K562 (cell line): Measurements from ENCODE around the gene RBBP7. TPM values are rescaled to one million over a fixed set of nuclear protein-coding genes. Genes with fewer than 3 reads are reported as not detected.

Source experiments
- ATF7 ChIP-seq: fragments of 450-650 bp; IDR thresholded peaks from 2 replicates; pipeline ENCODE4 v1.7.1; 2014; ENCODE audit warnings: mild to moderate bottlenecking, moderate library complexity
- BRF1 ChIP-seq: IDR thresholded peaks from 3 replicates; pipeline ENCODE4 v1.6.1; 2011; ENCODE audit warnings: borderline replicate concordance, mild to moderate bottlenecking; ENCODE audit not compliant: insufficient read length; ENCODE audit errors: extremely low read depth
- CXXC5 ChIP-seq: fragments of 250-450 bp; sonication (Bioruptor Pico); IDR thresholded peaks from 2 replicates; pipeline ENCODE4 v1.8.0; 2022; ENCODE audit warnings: inconsistent platforms, mild to moderate bottlenecking, moderate library complexity
- EP400 ChIP-seq: fragments of 450-650 bp; IDR thresholded peaks from 2 replicates; pipeline ENCODE4 v1.6.1; 2017; ENCODE audit warnings: antibody characterized with exemption, mild to moderate bottlenecking, moderate library complexity
- ETV5 ChIP-seq: sonication (generic); formaldehyde crosslinking; IDR thresholded peaks from 2 replicates; pipeline ENCODE4 v1.4.0; 2020; ENCODE audit warnings: low read depth, mild to moderate bottlenecking, missing genetic modification reagents
- EZH2 ChIP-seq: IDR thresholded peaks from 2 replicates; pipeline ENCODE4 v1.6.1; 2012; ENCODE audit warnings: low read depth, mild to moderate bottlenecking, inconsistent platforms, low read length, borderline replicate concordance
- GTF2B ChIP-seq: IDR thresholded peaks from 2 replicates; pipeline ENCODE4 v1.6.1; 2011; ENCODE audit not compliant: insufficient read length; ENCODE audit errors: extremely low read depth
- JUN ChIP-seq, 2 experiments: sonication (generic) in 1 of 2; formaldehyde crosslinking in 1 of 2; IDR thresholded peaks; 2 replicates each; pipeline versions ENCODE4 v1.6.1 to v1.8.0; 2012 to 2022; ENCODE audit warnings: borderline replicate concordance in 2 of 2, mild to moderate bottlenecking in 2 of 2, improper control_type of control experiment in 1 of 2, low read depth in 1 of 2, low read length in 1 of 2, missing genetic modification reagents in 1 of 2
- KAT2B ChIP-seq: IDR thresholded peaks from one replicate; pipeline ENCODE4 v1.6.1; 2012; ENCODE audit warnings: low read depth, mild to moderate bottlenecking, control low read depth, inconsistent platforms, low read length, moderate library complexity
- MAFF ChIP-seq: IDR thresholded peaks from 2 replicates; pipeline ENCODE4 v1.6.1; 2012; ENCODE audit warnings: low read length, improper control_type of control experiment
- NCOR1 ChIP-seq: fragments of 450-650 bp; IDR thresholded peaks from 2 replicates; pipeline ENCODE4 v1.6.1; 2016; ENCODE audit warnings: mild to moderate bottlenecking, moderate library complexity
- NR2C1 ChIP-seq, 2 experiments: fragments of 450-650 bp; IDR thresholded peaks; 2 replicates each; pipeline ENCODE4 v1.6.1; 2017; ENCODE audit warnings: mild to moderate bottlenecking in 2 of 2, antibody characterized with exemption in 1 of 2, inconsistent platforms in 1 of 2, missing compliant biosample characterization in 1 of 2, missing genetic modification characterization in 1 of 2
- NRF1 ChIP-seq, 2 experiments: fragments of 450-650 bp; IDR thresholded peaks in 1 of 2; conservative IDR thresholded peaks in 1 of 2; 2 replicates each; pipeline ENCODE4 v1.6.1; 2014; ENCODE audit warnings: mild to moderate bottlenecking in 2 of 2
- PHF21A ChIP-seq: fragments of 450-650 bp; IDR thresholded peaks from 2 replicates; pipeline ENCODE4 v1.6.1; 2017; ENCODE audit warnings: low read depth, borderline replicate concordance
- PHF8 ChIP-seq: fragments of 200-600 bp; sonication (generic); IDR thresholded peaks from 2 replicates; pipeline ENCODE4 v1.6.1; 2012; ENCODE audit warnings: mixed run types, mild to moderate bottlenecking, inconsistent platforms, low read length, moderate library complexity, borderline replicate concordance
- SP1 ChIP-seq: sonication (generic); formaldehyde crosslinking; IDR thresholded peaks from 2 replicates; pipeline ENCODE4 v1.8.1; 2022; ENCODE audit warnings: mild to moderate bottlenecking, missing genetic modification reagents
- TRIM28 ChIP-seq: fragments of 450-650 bp; IDR thresholded peaks from 2 replicates; pipeline ENCODE4 v1.6.1; 2017
- ZC3H8 ChIP-seq: fragments of 450-650 bp; IDR thresholded peaks from 2 replicates; pipeline ENCODE4 v1.6.1; 2017
- ZNF316 ChIP-seq: fragments of 450-650 bp; IDR thresholded peaks from 2 replicates; pipeline ENCODE4 v1.6.1; 2016
- ZNF324 ChIP-seq: fragments of 250-450 bp; sonication (Bioruptor Pico); IDR thresholded peaks from 2 replicates; pipeline ENCODE4 v1.4.0; 2020; ENCODE audit warnings: mild to moderate bottlenecking
- ZNF644 ChIP-seq: fragments of 200-800 bp; sonication (Bioruptor generic); IDR thresholded peaks from 2 replicates; pipeline ENCODE4 v1.6.1; 2016; ENCODE audit warnings: low read depth, missing genetic modification characterization, missing compliant biosample characterization
- ZSCAN32 ChIP-seq: fragments of 450-650 bp; formaldehyde crosslinking; IDR thresholded peaks from 2 replicates; pipeline ENCODE4 v1.4.0; 2020; ENCODE audit warnings: mild to moderate bottlenecking, moderate library complexity
- polyA plus RNA-seq, 8 experiments: library from polyadenylated mRNA; depleted of rRNA in 4 of 8; stranded (reverse) in 5 of 8; unstranded in 3 of 8; fragments of >200 nt; fragmentation: Nextera tagmentation in 2 of 8; fragmentation: Illumina TruSeq in 1 of 8; extraction: Ambion mirVana in 2 of 8; extraction: Trizol in 1 of 8; gene quantifications; 2 replicates each; pipeline versions ENCODE4 v1.2.1 to v1.2.3, GENCODE V29; 2011 to 2014; ENCODE audit warnings: inconsistent platforms in 1 of 8, missing spikeins in 1 of 8
- total RNA-seq, 7 experiments: library from RNA; depleted of rRNA in 6 of 7; stranded (reverse); fragments of >200 nt in 6 of 7; fragmentation: Illumina TruSeq in 2 of 7; extraction: Trizol in 2 of 7; gene quantifications; 2 replicates each; pipeline versions ENCODE4 v1.2.1 to v1.2.3, GENCODE V29; 2011 to 2021; ENCODE audit warnings: low replicate concordance in 1 of 7
- TF ChIP-seq, protein P1 (sequence below): fragments of 450-650 bp; IDR thresholded peaks from 2 replicates; pipeline ENCODE4 v1.6.1; 2016; ENCODE audit warnings: antibody characterized with exemption
- TF ChIP-seq, protein P2 (sequence below): fragments of 450-650 bp; IDR thresholded peaks from 2 replicates; pipeline ENCODE4 v1.6.1; 2016; ENCODE audit warnings: missing biosample characterization, missing genetic modification characterization
- TF ChIP-seq, protein P3 (sequence below), 2 experiments: IDR thresholded peaks; 2 replicates each; pipeline ENCODE4 v1.6.1; 2011; ENCODE audit warnings: borderline replicate concordance in 1 of 2, control low read depth in 1 of 2, low read depth in 1 of 2, low read length in 1 of 2, mild to moderate bottlenecking in 1 of 2, mixed read lengths in 1 of 2, moderate library complexity in 1 of 2; ENCODE audit not compliant: insufficient read depth in 1 of 2, insufficient read length in 1 of 2, poor library complexity in 1 of 2, severe bottlenecking in 1 of 2; ENCODE audit errors: extremely low read depth in 1 of 2

The RBBP7 gene
- total and polyA plus RNA-seq, 9 of the 15 experiments (the other 6 are each of a cell fraction or from before 2014, with no cell fraction given) = 79.0 to 364 (median 182) TPM

DNA sequence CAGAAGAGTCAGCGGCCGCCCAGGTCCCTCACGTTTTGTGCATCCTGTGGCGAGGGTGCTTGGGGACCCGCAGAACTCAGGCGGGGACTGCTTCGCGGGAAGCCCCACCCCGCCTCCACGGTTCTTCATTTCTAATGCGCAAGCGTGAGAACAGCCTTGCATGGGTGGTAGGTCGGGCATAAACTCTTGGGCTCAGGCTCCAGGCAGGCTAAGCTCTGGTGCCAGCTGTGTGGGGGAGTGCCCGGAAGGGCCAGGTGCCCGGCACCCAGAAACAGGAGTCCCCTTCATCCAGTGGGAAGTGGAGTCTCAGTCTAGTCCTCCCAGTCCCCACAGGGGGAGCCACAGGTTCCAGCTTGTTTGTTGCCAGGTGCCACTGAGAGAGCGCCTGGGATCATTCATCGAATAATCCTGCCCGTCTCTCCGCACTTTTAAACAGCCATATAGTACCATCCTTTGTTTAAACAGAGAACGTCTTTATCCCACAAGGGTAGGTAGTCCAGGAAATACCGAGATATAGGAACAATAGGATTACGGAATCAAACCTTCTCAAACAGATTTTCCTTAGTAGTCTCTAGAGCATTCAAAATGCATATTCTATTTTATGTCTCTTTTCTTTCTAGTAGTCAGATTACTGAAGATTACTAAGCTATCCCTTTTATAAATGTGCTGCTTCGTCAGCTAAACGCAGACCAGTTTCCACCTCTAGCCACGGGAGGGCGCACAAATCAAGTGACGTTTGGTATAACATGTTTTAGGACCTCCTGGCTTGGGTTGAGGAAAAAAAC lies 12.7 kb upstream of the RBBP7 start (continued):
- TF ChIP-seq, protein P1, sequence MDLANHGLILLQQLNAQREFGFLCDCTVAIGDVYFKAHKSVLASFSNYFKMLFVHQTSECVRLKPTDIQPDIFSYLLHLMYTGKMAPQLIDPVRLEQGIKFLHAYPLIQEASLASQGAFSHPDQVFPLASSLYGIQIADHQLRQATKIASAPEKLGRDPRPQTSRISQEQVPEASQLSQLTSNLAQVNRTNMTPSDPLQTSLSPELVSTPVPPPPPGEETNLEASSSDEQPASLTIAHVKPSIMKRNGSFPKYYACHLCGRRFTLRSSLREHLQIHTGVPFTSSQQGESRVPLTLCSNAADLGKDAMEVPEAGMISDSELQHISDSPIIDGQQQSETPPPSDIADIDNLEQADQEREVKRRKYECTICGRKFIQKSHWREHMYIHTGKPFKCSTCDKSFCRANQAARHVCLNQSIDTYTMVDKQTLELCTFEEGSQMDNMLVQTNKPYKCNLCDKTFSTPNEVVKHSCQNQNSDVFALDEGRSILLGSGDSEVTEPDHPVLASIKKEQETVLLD = no peak
- TF ChIP-seq SP1 = peak; percentile 31; the same call in 1 of the 2 replicates
- TF ChIP-seq, protein P2, sequence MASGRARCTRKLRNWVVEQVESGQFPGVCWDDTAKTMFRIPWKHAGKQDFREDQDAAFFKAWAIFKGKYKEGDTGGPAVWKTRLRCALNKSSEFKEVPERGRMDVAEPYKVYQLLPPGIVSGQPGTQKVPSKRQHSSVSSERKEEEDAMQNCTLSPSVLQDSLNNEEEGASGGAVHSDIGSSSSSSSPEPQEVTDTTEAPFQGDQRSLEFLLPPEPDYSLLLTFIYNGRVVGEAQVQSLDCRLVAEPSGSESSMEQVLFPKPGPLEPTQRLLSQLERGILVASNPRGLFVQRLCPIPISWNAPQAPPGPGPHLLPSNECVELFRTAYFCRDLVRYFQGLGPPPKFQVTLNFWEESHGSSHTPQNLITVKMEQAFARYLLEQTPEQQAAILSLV = no peak
- TF ChIP-seq BRF1 = no peak
- no peak for TF ChIP-seq KAT2B
- TF ChIP-seq ETV5 = no peak
- no peak for TF ChIP-seq ZC3H8
- TF ChIP-seq JUN (IDR thresholded peaks at IDR 0.05; ENCODE audit: borderline replicate concordance, low read depth, low read length) = no peak
- no peak for TF ChIP-seq JUN (CRISPR knock-in tag; IDR thresholded peaks at IDR 0.05; ENCODE audit: borderline replicate concordance)
- no peak for TF ChIP-seq GTF2B
- TF ChIP-seq ZNF316 = peak; percentile 75
- TF ChIP-seq NR2C1 (IDR thresholded peaks at IDR 0.05) = no peak
- no peak for TF ChIP-seq NR2C1 (tag; IDR thresholded peaks at IDR 0.05)
- TF ChIP-seq EZH2 = no peak
- TF ChIP-seq ZNF644 (tag) = no peak
- TF ChIP-seq PHF8 = peak; percentile 26; the same call in 1 of the 2 replicates
- no peak for TF ChIP-seq TRIM28
- TF ChIP-seq CXXC5 = no peak
- no peak for TF ChIP-seq ZNF324 (CRISPR knock-in tag)
- TF ChIP-seq MAFF = peak; percentile 11; the same call in 1 of the 2 replicates
- peak; percentile 61 for TF ChIP-seq EP400
- TF ChIP-seq, protein P3, sequence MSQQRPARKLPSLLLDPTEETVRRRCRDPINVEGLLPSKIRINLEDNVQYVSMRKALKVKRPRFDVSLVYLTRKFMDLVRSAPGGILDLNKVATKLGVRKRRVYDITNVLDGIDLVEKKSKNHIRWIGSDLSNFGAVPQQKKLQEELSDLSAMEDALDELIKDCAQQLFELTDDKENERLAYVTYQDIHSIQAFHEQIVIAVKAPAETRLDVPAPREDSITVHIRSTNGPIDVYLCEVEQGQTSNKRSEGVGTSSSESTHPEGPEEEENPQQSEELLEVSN (IDR thresholded peaks at IDR 0.05; ENCODE audit: borderline replicate concordance in 1 of 2, extremely low read depth in 1 of 2, insufficient read depth in 1 of 2, insufficient read length in 1 of 2, low read depth in 1 of 2, low read length in 1 of 2, poor library complexity in 1 of 2, severe bottlenecking in 1 of 2) = peak in 1 of 2 experiments; percentile 44
- no peak for TF ChIP-seq ZSCAN32 (CRISPR knock-in tag)
- TF ChIP-seq NCOR1 = peak; percentile 20; the same call in 1 of the 2 replicates
- peak; percentile 57 for TF ChIP-seq ATF7
- TF ChIP-seq PHF21A = no peak
- peak; percentile 71 to 78 for TF ChIP-seq NRF1 (conservative IDR thresholded peaks at IDR 0.05 in 1 of 2, IDR thresholded peaks at IDR 0.05 in 1 of 2)
